PC-9 (cell line): Measurements from ENCODE around the gene NCOA3.

Experiments
- EZH2 ChIP-seq: fragments of 200-600 bp; sonication (generic); IDR thresholded peaks from 2 replicates; pipeline ENCODE4 v1.8.0; 2017; ENCODE audit warnings: antibody characterized with exemption, low read depth
- TF ChIP-seq, protein P1 (sequence below): fragments of 200-600 bp; sonication (generic); conservative IDR thresholded peaks from 2 replicates; pipeline ENCODE4 v1.6.1; 2017; ENCODE audit warnings: mixed run types, antibody characterized with exemption, mild to moderate bottlenecking, moderate library complexity

DNA sequence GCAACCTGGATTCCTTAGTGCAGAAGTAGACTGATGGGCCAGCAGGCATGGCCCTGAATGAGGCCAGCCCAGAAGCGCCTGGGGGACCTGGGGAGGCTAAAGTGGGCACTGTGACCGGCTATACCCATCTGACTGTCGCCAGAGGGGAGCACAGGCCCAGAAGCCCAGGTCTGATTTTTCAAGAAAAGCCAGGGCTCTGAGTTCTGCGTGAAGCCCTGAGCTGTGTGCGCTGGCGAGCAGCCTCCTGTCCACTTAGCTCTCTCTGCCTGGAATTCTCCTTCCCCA lies 171.9 kb downstream of the NCOA3 start:
- TF ChIP-seq, protein P1, sequence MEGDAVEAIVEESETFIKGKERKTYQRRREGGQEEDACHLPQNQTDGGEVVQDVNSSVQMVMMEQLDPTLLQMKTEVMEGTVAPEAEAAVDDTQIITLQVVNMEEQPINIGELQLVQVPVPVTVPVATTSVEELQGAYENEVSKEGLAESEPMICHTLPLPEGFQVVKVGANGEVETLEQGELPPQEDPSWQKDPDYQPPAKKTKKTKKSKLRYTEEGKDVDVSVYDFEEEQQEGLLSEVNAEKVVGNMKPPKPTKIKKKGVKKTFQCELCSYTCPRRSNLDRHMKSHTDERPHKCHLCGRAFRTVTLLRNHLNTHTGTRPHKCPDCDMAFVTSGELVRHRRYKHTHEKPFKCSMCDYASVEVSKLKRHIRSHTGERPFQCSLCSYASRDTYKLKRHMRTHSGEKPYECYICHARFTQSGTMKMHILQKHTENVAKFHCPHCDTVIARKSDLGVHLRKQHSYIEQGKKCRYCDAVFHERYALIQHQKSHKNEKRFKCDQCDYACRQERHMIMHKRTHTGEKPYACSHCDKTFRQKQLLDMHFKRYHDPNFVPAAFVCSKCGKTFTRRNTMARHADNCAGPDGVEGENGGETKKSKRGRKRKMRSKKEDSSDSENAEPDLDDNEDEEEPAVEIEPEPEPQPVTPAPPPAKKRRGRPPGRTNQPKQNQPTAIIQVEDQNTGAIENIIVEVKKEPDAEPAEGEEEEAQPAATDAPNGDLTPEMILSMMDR, result no peak
- TF ChIP-seq EZH2, result no peak
